ENCODE results near the gene TPMT.
"Not testable (repeated sequence)": the region's sequence is repeated elsewhere in the genome, so short reads cannot be mapped to it uniquely, and the experiment has no call there.

TPMT gene

DNA sequence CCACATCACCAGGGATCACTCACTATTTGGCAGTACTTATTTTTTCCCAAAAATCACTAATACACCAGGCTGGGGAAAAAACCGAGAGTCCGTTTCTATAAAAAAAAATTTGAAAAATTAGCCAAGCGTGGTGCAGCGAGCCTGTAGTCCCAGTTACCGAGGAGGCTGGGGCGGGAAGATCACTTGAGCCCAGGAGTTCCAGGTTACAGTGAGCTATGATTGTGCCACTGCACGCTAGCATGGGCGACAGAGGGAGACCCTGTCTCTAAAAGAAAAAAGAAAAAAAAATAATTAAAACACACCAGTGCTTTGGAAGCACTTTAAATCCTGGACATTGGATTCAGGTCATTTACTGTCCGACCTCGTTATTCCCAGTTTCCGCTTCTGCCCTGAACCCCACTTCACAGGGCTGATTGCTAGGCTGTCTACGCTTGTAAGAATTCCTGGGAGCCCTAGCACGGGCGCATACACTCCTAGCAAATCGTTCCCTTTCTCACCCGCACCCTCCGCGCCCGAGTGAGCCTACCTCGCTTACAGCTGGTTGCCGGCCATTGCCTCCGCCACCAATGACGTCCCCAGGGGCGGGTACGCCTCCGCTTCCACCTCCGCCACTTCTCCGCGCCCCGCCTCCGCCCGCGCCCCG lies at the start of gene TPMT:
Gene TPMT, minus strand, starts transcription at position 571 of the 643 bp plus-strand sequence. CDS start 5,950 bp downstream, outside the sequence.
- DNase-seq (ENCODE audit: low read depth), result peak; percentile 68

DNA sequence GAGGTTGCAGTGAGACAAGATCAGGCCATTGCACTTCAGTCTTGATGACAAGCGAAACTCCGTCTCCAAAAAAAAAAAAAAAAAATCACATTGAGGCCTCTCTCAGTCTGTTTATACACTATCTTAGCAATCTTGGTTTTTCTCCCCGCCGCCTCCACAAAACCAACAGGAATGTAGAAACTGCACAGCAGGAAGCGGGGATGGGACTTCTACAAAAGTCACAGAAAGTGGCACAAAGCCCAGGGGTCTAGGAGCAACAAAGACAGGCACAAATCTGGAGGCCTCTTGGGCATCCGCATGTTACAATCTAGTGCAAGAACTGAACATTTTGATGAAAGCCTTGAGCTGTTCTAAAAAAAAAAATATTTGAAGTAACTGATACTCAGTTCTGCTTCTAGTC lies 48.9 kb upstream of the TPMT start:
- no peak for DNase-seq (ENCODE audit: low read depth)

DNA sequence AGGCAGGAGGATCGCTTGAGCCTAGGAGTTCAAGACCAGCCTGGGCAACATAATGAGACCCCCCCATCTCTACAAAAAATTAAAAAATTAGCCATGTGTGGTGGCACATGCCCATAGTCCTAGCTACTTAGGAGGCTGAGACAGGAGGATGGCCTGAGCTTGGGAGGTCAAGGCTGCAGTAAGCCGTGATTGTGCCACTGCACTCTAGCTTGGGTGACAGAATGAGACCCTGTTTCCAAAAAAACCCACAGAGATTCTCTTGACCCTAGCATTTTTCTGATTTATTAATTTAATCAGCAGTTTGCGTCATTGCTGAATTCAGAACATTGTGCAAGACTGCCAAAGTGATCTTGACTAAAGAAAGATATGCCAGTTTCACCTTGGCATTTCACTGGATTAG lies 37.1 kb upstream of the TPMT start:
- no peak for DNase-seq (ENCODE audit: low read depth)

GRCh38 chr6:18189196-18189595 lies 34.3 kb upstream of the TPMT start:
- no peak for DNase-seq (ENCODE audit: low read depth)

- DNase-seq (ENCODE audit: low read depth), result no peak
Observed at GRCh38 chr6:18187701-18188100, 32.8 kb upstream of the TPMT start.

DNA sequence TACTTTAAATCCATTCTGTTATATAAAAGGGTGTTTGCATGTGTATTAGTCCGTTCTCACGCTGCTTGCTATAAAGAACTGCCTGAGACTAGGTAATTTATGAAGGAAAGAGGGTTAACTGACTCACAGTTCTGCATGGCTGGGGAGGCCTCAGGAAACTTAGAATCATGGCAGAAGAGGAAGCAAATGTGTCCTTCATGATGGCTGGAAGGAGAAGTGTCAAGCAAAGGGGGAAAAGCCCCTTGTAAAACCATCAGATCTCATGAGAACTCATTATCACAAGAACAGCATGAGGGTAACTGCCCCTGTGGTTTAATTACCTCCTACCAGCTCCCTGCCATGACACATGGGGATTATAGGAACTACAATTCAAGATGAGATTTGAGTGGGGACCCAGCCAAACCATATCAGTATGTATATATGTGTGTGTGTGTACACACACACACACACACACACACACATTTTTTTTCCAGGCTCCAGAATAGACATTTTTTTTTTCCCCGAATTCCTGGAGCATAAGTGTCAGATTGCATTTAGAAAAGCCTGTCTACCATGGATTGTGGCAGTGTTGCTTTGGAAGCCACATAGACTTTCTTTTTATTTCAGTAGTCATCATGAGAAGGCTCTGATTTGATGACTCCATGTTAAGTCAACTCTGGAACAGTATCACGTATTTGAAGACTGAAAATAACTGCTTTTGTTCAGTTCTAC lies 31.8 kb upstream of the TPMT start:
- DNase-seq (ENCODE audit: low read depth), result no peak

DNA sequence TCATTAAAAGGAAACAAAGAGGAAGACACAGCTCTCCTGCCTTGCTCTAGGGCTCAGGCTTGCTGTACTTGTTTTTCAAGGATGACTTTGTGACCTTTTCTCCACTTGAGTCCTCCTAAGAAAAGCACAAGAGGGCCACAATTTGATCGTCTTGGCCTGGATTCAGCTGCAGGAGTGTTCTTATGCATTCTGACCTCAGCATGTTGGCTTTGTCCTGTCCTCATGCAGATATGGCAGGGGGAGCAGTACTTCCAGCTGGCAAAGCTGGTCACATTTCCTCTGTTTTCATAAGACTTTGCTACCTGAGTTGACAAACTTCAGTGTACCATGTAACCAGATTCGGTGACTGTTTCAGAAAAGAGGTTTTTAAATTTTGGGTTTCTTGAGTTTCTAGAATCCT lies 31.2 kb upstream of the TPMT start:
- DNase-seq (ENCODE audit: low read depth), result no peak

DNA sequence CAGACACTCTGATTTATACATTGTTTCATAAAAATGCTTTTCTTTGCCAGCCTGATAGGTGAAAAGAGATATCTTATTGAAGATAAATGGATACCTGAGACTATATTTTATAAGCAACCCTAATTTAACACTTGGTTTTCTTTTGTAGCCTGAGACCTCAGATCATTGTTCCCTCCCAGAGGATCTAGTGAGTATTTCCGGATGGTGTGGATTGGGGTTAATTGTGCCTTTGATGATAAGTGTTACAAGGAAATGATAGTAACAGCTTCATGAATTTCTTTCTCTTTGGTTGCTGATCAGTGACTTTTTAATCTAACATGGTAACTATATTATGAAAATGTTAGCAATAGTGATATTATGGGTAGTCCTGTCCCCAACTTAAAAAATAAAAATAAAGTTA lies 30.7 kb upstream of the TPMT start:
- no peak for DNase-seq (ENCODE audit: low read depth)

- DNase-seq (ENCODE audit: low read depth), result no peak
Observed at GRCh38 chr6:18183766-18184165, 28.9 kb upstream of the TPMT start.

GRCh38 chr6:18182568-18182967 lies 27.7 kb upstream of the TPMT start:
- no peak for DNase-seq (ENCODE audit: low read depth)

DNA sequence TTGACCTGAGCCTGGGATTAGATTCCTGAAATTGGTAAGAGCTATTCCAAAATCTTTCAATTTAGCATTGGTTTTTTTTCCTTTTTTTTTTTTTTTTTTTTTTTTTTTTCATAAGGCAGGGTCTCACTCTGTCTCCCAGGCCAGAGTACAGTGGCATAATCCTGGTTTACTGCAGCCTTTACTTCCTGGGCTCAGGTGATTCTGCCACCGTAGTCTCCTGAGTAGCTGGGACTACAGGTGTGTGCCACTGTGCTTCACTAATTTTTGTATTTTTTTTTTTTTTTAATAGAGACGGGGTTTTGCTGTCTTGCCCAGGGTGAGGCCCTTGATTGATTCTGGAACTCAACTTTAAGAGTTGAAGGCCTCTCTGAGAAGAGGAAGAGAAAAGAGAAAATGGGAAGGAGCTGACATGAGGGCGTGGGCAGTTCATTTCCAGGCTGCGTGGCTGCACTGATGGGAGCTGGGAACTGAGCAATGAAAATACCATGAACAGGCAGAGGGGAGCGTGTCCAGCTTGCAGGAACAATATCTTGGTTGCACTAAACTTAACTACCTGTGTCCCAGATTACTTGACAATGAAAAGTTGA lies 25.0 kb upstream of the TPMT start:
- no peak for DNase-seq (ENCODE audit: low read depth)

DNA sequence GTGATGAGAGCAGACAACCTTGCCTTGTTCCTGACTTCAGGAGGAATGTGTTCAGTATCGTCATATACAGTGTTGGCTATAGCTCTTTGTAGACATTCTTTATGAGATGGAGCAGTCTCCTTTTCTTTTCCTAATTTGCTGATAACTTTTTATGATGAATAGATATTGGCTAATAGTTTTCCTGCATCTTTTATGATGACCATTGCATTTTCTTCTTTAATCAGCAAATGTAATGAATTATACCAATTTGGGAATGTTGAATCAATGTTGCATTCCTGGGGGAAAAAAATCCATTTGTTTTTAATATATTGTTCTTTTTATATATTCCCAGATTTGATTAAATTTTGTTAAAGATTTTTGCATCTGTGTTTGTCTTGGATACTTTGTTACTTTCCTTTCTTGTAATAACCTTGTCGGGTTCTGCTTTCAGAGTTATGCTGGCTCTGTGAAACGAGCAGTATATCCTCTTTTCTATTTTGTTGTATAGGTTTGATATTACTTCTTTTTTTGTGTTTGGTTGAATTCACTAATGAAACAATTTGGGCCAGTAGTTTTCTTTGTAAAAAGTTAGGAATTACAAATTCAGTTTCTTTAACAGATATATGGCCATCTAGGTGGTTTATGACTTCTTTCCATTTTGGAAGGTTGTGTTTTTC lies 24.2 kb upstream of the TPMT start:
- DNase-seq (ENCODE audit: low read depth), result no peak

DNA sequence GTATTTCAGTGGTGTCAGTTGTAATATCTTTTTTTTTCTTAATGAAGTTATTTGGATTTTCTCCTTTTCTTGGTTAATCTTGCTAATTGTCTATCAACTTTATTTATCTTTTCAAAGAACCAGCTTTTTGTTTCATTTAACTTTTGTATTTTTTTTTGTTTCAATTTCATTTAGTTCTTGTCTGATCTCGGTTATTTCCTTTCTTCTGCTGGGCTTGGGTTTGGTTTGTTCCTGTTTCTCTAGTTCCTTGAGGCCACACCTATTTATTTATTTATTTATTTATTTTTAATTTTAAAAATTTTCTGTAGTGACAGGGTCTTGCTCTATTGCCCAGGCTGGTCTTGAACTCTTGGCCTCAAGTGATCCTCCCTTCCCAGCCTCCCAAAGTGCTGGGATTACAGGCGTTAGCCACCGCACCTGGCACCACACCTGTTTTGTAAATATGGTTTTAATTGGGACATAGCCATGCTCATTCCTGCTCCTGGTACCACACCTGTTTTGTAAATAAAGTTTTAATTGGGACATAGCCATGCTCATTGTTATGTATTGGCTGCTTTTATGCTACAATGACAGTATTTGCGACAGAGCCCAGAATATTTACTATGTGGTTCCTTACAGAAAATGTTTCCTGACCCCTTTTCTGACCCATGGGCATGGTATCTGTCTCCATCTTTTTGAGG lies 22.5 kb upstream of the TPMT start:
- no peak for DNase-seq (ENCODE audit: low read depth)

DNA sequence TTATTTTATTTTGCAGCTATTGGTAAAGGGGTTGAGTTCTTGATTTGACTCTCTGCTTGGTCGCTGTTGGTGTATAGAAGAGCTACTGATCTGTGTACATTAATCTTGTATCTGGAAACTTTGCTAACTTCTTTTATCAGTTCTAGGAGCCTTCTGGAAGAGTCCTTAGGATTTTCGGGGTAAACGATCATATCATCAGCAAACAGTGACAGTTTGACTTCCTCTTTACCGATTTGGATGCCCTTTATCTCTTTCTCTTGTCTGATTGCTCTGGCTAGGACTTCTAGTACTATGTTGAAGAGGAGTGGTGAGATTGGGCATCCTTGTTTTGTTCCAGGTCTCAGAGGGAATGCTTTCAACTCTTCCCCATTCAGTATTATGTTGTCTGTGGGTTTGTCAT lies 21.3 kb upstream of the TPMT start:
- not testable (repeated sequence) for DNase-seq (ENCODE audit: low read depth)

DNA sequence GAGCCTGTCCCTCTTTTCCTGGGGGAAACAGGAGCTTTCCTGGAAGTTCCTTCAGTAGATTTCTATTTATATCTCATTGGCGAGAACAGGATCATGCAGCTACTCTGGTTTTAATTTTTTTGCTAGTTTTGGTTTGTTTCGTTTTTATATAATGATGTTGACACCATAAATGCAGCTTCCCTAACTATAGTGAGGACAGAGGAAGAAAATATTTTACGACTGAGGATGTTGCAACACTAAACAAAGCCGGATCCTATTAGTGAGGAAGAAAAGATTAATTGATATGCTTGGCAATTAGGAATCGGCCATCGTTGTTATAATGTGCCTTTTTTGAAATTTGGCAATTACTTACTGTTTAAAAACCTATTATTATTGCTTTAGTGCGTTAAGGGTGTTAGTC lies 17.0 kb upstream of the TPMT start:
- no peak for DNase-seq (ENCODE audit: low read depth)

DNA sequence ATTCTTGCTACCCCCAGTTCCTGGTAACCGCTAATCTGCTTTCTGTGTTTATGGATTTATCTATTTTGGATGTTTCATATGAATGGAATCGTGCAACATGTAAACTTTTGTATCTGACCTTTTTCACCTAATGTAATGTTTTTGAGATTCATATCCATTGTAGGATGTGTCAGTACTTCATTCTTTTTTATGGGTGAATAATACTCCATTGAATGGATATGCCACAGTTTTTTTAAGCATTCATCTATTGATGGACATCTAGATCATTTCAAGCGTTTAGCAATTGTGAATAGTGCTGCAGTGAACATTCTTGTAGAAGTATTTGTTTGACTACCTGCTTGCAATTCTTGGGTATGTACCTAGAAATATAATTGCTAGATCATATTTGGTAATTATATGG lies 13.4 kb upstream of the TPMT start:
- DNase-seq (ENCODE audit: low read depth), result no peak

DNA sequence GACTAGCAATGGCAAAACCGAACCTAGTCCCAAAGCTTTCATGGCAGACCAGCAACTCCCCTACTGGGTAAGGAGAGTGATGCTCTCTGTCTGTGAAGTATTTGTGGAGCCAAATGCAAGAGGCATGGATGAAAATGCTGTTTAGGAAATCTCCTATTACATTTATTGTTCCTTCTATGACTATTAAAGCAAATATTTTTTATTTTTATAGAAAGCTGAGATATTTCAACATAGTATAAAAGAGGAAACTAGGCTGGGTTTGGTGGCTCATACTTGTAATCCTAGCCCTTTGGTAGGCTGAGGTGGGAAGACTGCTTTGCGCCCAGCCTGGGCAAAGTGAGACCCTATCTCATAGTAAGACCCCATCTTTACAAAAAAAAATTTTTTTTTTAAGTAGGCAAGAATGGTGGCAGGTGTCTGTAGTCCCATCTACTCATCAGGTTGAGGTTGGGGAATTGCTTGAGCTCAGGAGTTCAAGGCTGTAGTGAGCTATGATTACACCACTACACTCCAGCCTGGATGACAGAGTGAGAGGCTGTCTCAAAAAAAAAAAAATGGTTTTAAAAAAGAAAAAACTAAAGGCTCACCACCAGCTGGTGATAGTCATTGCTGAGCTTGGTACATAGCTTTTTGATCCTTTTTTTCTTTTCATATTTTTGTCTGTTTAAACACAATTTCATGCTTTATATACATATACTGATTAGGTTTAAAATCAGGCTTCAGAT lies 11.6 kb upstream of the TPMT start:
- DNase-seq (ENCODE audit: low read depth), result no peak

DNA sequence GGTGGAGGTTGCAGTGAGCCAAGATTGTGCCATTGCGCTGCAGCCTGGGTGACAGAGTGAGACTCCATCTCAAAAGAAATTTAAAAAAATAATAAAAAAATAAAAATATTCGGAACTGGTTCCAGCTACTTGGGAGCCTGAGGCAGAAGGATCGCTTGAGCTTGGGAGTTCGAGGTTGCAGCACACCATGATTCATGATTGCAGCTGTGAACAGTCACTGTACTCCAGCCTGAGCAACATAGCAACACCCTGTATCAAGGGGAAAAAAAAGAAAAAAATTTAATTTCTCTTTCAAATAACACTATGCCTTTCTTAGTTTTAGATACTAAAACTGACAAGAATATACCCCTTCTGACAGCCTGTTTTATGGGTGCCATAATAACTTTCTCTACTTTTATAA lies 10.9 kb upstream of the TPMT start:
- no peak for DNase-seq (ENCODE audit: low read depth)

GRCh38 chr6:18162401-18162800 lies 7.5 kb upstream of the TPMT start:
- DNase-seq (ENCODE audit: low read depth), result no peak

GRCh38 chr6:18161431-18161830 lies 6.6 kb upstream of the TPMT start:
- no peak for DNase-seq (ENCODE audit: low read depth)

GRCh38 chr6:18160911-18161310 lies 6.0 kb upstream of the TPMT start:
- DNase-seq (ENCODE audit: low read depth), result no peak

All from HS-27A (cell line).